ENCODE data around the gene UGT2A2. TPM values are rescaled to one million over a fixed set of nuclear protein-coding genes. Genes with fewer than 3 reads are reported as not detected.
A peak's percentile ranks its signal among the peaks of the same experiment; 100 is the strongest.

UGT2A2 gene
- total and polyA plus RNA-seq, 10 of the 15 experiments (the other 5 are each of a cell fraction or from before 2014, with no cell fraction given), result 0.18 TPM; not detected in 9

- ChIA-PET SMC1A (ENCODE audit: uncharacterized antibody, unreplicated experiment) (no interaction called here), RAD21 (ENCODE audit: unreplicated experiment) (no interaction called here), POLR2A (no interaction called here), CTCF (no interaction called here)
- Histone ChIP-seq H3K79me2 (ENCODE audit: control insufficient read depth, insufficient read depth, low read length) (no peaks in the 10 kb centered on the region), H3K27me3 (replicated peaks in 1 of 2; ENCODE audit: control insufficient read depth in 2 of 2, insufficient read depth in 2 of 2, low read length in 1 of 2) (no peaks in the 10 kb centered on the region), H3K36me3 (ENCODE audit: control insufficient read depth in 2 of 2, insufficient read depth in 2 of 2, low read length in 1 of 2) (no peaks in the 10 kb centered on the region), H3K9me3 (replicated peaks; ENCODE audit: control insufficient read depth, insufficient read depth, low read length) (no peaks in the 10 kb centered on the region), H3K4me3 (no peak overlapping the region), H3K27ac (ENCODE audit: control insufficient read depth, insufficient read depth) (no peak overlapping the region), H4K20me1 (ENCODE audit: control insufficient read depth, insufficient read depth) (no peaks in the 10 kb centered on the region), H3K4me2 (ENCODE audit: control insufficient read depth, insufficient read depth) (no peak overlapping the region), H3K4me1 (ENCODE audit: control insufficient read depth, insufficient read depth, low read length) (no peaks in the 10 kb centered on the region), H3K9ac (ENCODE audit: control insufficient read depth, insufficient read depth, low read length) (no peak overlapping the region), H2AFZ (ENCODE audit: control insufficient read depth, low read depth, low read length) (no peak overlapping the region)
- no TSS peak for BruUV-seq (replicated peaks)
- 0% methylated on average over 2 of the region's 2 CpGs for WGBS (ENCODE audit: insufficient coverage, insufficient replicate concordance, low lambda C conversion rate, missing lambda C conversion rate)
- no peak for ATAC-seq
- TF ChIP-seq SPI1 (IDR thresholded peaks at IDR 0.05; ENCODE audit: borderline replicate concordance, insufficient read depth, low read depth, low read length) (peak; percentile 57), ZNF274 (IDR thresholded peaks at IDR 0.05; ENCODE audit: insufficient read depth, insufficient read length) (no peak)
- in situ Hi-C loops (cut with MboI) (no loop called here), intact Hi-C loops (cut with micrococcal nuclease; ENCODE audit: unreplicated experiment) (no loop called here)
- no peak for FAIRE-seq
- no peak for DNase-seq (ENCODE audit: low read depth, low spot score)
These were observed 76.0 kb downstream of the UGT2A2 start for GRCh38 chr4:69563424-69563823.

- ChIA-PET SMC1A (ENCODE audit: uncharacterized antibody, unreplicated experiment) (no interaction called here), POLR2A (no interaction called here), CTCF (no interaction called here), RAD21 (ENCODE audit: unreplicated experiment) (no interaction called here)
- FAIRE-seq (no peak), ATAC-seq (no peak), DNase-seq (ENCODE audit: low read depth, low spot score) (no peak)
- no peaks in the 10 kb centered on the region for H3K27me3 ChIP-seq (replicated peaks in 1 of 2; ENCODE audit: control insufficient read depth in 2 of 2, insufficient read depth in 2 of 2, low read length in 1 of 2)
- H3K4me2 ChIP-seq (ENCODE audit: control insufficient read depth, insufficient read depth), result no peak overlapping the region
- H3K9ac ChIP-seq (ENCODE audit: control insufficient read depth, insufficient read depth, low read length), result no peak overlapping the region
- no peak overlapping the region for H2AFZ ChIP-seq (ENCODE audit: control insufficient read depth, low read depth, low read length)
- H3K36me3 ChIP-seq (ENCODE audit: control insufficient read depth in 2 of 2, insufficient read depth in 2 of 2, low read length in 1 of 2), result no peaks in the 10 kb centered on the region
- BruUV-seq (replicated peaks), result no TSS peak
- H3K9me3 ChIP-seq (replicated peaks; ENCODE audit: control insufficient read depth, insufficient read depth, low read length), result no peaks in the 10 kb centered on the region
- no peaks in the 10 kb centered on the region for H3K79me2 ChIP-seq (ENCODE audit: control insufficient read depth, insufficient read depth, low read length)
- H3K27ac ChIP-seq (ENCODE audit: control insufficient read depth, insufficient read depth), result no peak overlapping the region
- no peaks in the 10 kb centered on the region for H3K4me1 ChIP-seq (ENCODE audit: control insufficient read depth, insufficient read depth, low read length)
- in situ Hi-C loops (cut with MboI) (no loop called here), intact Hi-C loops (cut with micrococcal nuclease; ENCODE audit: unreplicated experiment) (no loop called here)
- 0% methylated on average over 2 of the region's 2 CpGs for WGBS (ENCODE audit: insufficient coverage, insufficient replicate concordance, low lambda C conversion rate, missing lambda C conversion rate)
- H4K20me1 ChIP-seq (ENCODE audit: control insufficient read depth, insufficient read depth), result no peaks in the 10 kb centered on the region
- no peak overlapping the region for H3K4me3 ChIP-seq
- TF ChIP-seq JUND (IDR thresholded peaks at IDR 0.05; ENCODE audit: low read depth, low read length), result no peak
- no peak for TF ChIP-seq PBX3 (IDR thresholded peaks at IDR 0.05; ENCODE audit: insufficient replicate concordance, low read depth, low read length)
- TF ChIP-seq IRF3 (IDR thresholded peaks at IDR 0.05), result no peak
- TF ChIP-seq ZNF592 (IDR thresholded peaks at IDR 0.05), result no peak
- TF ChIP-seq E2F4 (IDR thresholded peaks at IDR 0.05; ENCODE audit: low read depth, low read length), result no peak
- TF ChIP-seq POLR2AphosphoS2 (IDR thresholded peaks at IDR 0.05; ENCODE audit: low read depth, low read length), result no peak
- no peak for TF ChIP-seq MEF2B (IDR thresholded peaks at IDR 0.05; ENCODE audit: partially characterized antibody, poor library complexity, severe bottlenecking)
- TF ChIP-seq CHD4 (IDR thresholded peaks at IDR 0.05), result no peak
These were observed 89.8 kb downstream of the UGT2A2 start for GRCh38 chr4:69549651-69550050.
